ENCODE results near the gene SHB. TPM values are rescaled to one million over a fixed set of nuclear protein-coding genes. Genes with fewer than 3 reads are reported as not detected.

SHB gene
- polyA plus RNA-seq, 2 of the 4 experiments (the other 2 are of a cell fraction) = 15.4 to 22.0 TPM

GRCh38 chr9:37921168-37921510, 147.9 kb downstream of the SHB start:
- Histone ChIP-seq H3K4me3 (no peak overlapping the region), H3K4me2 (no peak overlapping the region), H3K9me3 (no peaks in the 10 kb centered on the region), H3K27ac (peak overlapping the region in 1 of 2 experiments; percentile 3; a peak in 1 of 6 replicates), H3K4me1 (peaks cover 13% of the 10 kb centered on the region)
- WGBS (ENCODE audit: missing lambda C conversion rate) = 92% methylated on average over 7 of the region's 7 CpGs
- ATAC-seq (no peak), FAIRE-seq (no peak), DNase-seq (ENCODE audit: low read depth in 1 of 2, low spot score in 1 of 2) (no peak)
- ChIA-PET POLR2A (no interaction called here), CTCF (interaction anchor here (0.7 to 1.8 kb wide), 5 partner anchors 8 to 167 kb away, joined by 3 to 15 read pairs (median 3); no protein-coding TSS in a partner anchor)
- TF ChIP-seq SREBF2 (IDR thresholded peaks at IDR 0.05) (no peak), CHD2 (IDR thresholded peaks at IDR 0.05; ENCODE audit: low read length, partially characterized antibody) (no peak), TFCP2L1 (CRISPR knock-in tag; IDR thresholded peaks at IDR 0.05) (no peak), CBX2 (IDR thresholded peaks at IDR 0.05; ENCODE audit: borderline replicate concordance, low read depth) (no peak), NR3C1 (IDR thresholded peaks at IDR 0.05) (no peak), HMGXB4 (CRISPR knock-in tag; IDR thresholded peaks at IDR 0.05; ENCODE audit: borderline replicate concordance) (no peak)
- TF ChIP-seq, protein P1, sequence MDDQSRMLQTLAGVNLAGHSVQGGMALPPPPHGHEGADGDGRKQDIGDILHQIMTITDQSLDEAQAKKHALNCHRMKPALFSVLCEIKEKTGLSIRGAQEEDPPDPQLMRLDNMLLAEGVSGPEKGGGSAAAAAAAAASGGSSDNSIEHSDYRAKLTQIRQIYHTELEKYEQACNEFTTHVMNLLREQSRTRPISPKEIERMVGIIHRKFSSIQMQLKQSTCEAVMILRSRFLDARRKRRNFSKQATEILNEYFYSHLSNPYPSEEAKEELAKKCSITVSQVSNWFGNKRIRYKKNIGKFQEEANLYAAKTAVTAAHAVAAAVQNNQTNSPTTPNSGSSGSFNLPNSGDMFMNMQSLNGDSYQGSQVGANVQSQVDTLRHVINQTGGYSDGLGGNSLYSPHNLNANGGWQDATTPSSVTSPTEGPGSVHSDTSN (IDR thresholded peaks at IDR 0.05) = no peak
- TF ChIP-seq, protein P2, sequence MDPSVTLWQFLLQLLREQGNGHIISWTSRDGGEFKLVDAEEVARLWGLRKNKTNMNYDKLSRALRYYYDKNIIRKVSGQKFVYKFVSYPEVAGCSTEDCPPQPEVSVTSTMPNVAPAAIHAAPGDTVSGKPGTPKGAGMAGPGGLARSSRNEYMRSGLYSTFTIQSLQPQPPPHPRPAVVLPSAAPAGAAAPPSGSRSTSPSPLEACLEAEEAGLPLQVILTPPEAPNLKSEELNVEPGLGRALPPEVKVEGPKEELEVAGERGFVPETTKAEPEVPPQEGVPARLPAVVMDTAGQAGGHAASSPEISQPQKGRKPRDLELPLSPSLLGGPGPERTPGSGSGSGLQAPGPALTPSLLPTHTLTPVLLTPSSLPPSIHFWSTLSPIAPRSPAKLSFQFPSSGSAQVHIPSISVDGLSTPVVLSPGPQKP (IDR thresholded peaks at IDR 0.05; ENCODE audit: low read depth, low read length) = no peak

DNA sequence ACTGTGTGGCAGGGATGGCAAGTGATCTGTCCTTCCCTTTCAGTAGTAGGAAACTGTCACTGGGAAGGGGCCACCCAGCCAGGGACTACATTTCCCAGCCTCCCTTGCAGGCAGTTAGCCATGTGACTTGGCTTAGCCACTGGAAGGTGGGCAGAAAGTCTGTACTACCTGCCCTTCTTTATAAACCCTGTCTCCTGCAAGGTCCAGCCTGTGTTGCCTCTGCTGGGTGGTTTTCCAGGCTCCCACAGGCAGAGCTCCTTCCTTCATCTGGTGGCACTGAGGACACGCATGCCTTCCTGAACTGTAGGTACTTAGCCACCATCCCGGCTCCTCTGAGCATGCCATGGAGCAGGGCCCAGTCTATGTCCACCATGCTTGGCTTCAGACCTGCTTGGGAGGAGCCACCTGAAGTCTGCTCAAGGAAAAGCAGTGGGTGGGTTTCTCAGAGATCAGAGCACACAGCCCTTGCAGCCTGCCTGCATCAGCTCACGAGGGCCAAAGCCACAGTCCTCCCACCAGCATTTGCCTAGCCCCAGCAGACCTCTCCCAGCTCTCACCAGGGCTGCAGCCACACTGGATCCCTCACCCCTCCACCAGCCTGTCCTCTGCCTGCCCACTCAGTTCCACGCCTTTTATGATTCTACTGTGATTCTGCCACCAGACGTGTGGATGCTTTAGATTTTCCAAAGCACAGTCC, 148.4 kb downstream of the SHB start:
- no peaks in the 10 kb centered on the region for H3K9me3 ChIP-seq
- no peak for FAIRE-seq
- peaks cover 9% of the 10 kb centered on the region for H3K4me1 ChIP-seq
- POLR2A ChIA-PET = no interaction called here
- H3K27ac ChIP-seq = peak overlapping the region in 1 of 2 experiments; percentile 3; a peak in 1 of 6 replicates
- no peak overlapping the region for H3K4me3 ChIP-seq
- CTCF ChIA-PET = interaction anchor here (1.0 to 1.4 kb wide), 4 partner anchors 16 to 167 kb away, joined by 3 read pairs; partner anchors contain the start of gene SHB
- TF ChIP-seq TFCP2L1 (CRISPR knock-in tag; IDR thresholded peaks at IDR 0.05) = no peak
- TF ChIP-seq, protein P3, sequence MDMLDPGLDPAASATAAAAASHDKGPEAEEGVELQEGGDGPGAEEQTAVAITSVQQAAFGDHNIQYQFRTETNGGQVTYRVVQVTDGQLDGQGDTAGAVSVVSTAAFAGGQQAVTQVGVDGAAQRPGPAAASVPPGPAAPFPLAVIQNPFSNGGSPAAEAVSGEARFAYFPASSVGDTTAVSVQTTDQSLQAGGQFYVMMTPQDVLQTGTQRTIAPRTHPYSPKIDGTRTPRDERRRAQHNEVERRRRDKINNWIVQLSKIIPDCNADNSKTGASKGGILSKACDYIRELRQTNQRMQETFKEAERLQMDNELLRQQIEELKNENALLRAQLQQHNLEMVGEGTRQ (IDR thresholded peaks at IDR 0.05) = peak; percentile 69
- DNase-seq (ENCODE audit: low read depth in 1 of 2, low spot score in 1 of 2) = peak in 1 of 2 experiments; percentile 28
- 93% methylated on average over 5 of the region's 5 CpGs for WGBS (ENCODE audit: missing lambda C conversion rate)
- no peak overlapping the region for H3K4me2 ChIP-seq
- ATAC-seq = peak; percentile 49 to 73; a peak in 4 of 6 replicates

DNA sequence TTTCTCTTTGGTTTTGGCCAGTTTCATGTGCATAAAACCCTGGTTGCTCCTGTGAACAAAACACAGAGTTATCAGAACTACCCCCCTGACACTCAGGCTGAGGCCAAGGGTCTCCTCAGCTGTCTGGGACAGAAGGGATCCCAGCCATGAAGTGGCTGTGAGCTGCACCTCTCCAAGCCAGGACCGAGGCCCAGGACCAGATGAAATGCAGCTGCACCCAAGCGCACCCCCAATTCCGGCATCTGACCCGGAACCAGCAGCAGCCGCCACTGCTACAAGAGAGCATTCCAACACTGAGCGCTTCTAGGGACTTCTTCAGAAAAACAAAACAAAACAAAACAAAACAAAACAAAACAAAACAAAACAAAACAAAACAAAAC, 149.1 kb downstream of the SHB start:
- ChIA-PET CTCF (interaction anchor here (1.2 kb wide), 1 partner anchor 149 kb away, joined by 3 read pairs; the partner anchor contains the start of gene SHB), POLR2A (no interaction called here)
- no peaks in the 10 kb centered on the region for H3K9me3 ChIP-seq
- H3K27ac ChIP-seq = no peak overlapping the region
- DNase-seq (ENCODE audit: low read depth in 1 of 2, low spot score in 1 of 2) = no peak
- no peak overlapping the region for H3K4me2 ChIP-seq
- TF ChIP-seq, protein P4, sequence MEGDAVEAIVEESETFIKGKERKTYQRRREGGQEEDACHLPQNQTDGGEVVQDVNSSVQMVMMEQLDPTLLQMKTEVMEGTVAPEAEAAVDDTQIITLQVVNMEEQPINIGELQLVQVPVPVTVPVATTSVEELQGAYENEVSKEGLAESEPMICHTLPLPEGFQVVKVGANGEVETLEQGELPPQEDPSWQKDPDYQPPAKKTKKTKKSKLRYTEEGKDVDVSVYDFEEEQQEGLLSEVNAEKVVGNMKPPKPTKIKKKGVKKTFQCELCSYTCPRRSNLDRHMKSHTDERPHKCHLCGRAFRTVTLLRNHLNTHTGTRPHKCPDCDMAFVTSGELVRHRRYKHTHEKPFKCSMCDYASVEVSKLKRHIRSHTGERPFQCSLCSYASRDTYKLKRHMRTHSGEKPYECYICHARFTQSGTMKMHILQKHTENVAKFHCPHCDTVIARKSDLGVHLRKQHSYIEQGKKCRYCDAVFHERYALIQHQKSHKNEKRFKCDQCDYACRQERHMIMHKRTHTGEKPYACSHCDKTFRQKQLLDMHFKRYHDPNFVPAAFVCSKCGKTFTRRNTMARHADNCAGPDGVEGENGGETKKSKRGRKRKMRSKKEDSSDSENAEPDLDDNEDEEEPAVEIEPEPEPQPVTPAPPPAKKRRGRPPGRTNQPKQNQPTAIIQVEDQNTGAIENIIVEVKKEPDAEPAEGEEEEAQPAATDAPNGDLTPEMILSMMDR (IDR thresholded peaks at IDR 0.05) = no peak
- TF ChIP-seq CBX2 (IDR thresholded peaks at IDR 0.05; ENCODE audit: borderline replicate concordance, low read depth) (no peak), NPAS2 (CRISPR knock-in tag; IDR thresholded peaks at IDR 0.05; ENCODE audit: borderline replicate concordance) (no peak), ZC3H11A (IDR thresholded peaks at IDR 0.05) (no peak), FOSB (CRISPR knock-in tag; IDR thresholded peaks at IDR 0.05) (no peak), BHLHE40 (IDR thresholded peaks at IDR 0.05; ENCODE audit: low read depth, low read length) (no peak), FOSL2 (IDR thresholded peaks at IDR 0.05) (no peak), FOSL2 (CRISPR knock-in tag; IDR thresholded peaks at IDR 0.05) (no peak), HOXB5 (CRISPR knock-in tag; IDR thresholded peaks at IDR 0.05) (no peak), MAFK (IDR thresholded peaks at IDR 0.05; ENCODE audit: partially characterized antibody) (no peak), TFCP2L1 (CRISPR knock-in tag; IDR thresholded peaks at IDR 0.05) (no peak), MAX (IDR thresholded peaks at IDR 0.05) (no peak), E2F6 (IDR thresholded peaks at IDR 0.05; ENCODE audit: borderline replicate concordance, low read depth) (no peak), JUN (IDR thresholded peaks at IDR 0.05) (no peak), RCOR1 (IDR thresholded peaks at IDR 0.05; ENCODE audit: low read depth, low read length) (no peak), PHF8 (IDR thresholded peaks at IDR 0.05; ENCODE audit: borderline replicate concordance, low read depth) (no peak), HEYL (CRISPR knock-in tag; IDR thresholded peaks at IDR 0.05) (no peak), HES2 (IDR thresholded peaks at IDR 0.05) (no peak)
- peaks cover 13% of the 10 kb centered on the region; the same call in 2 of the 3 replicates for H3K4me1 ChIP-seq
- H3K4me3 ChIP-seq = no peak overlapping the region
- WGBS (ENCODE audit: missing lambda C conversion rate) = 87% methylated on average over 5 of the region's 6 CpGs
- ATAC-seq = no peak
- no peak for FAIRE-seq

Measured in A549 (cell line).